ENCODE measurements around the gene CALM1. TPM values are rescaled to one million over a fixed set of nuclear protein-coding genes. Genes with fewer than 3 reads are reported as not detected.

CALM1 gene
- total RNA-seq, 1 donor from 2014 or later, result 713 TPM

Other genes with a start within 250 kb of the CALM1 start
- gene PSMC1, start 140.5 kb upstream of the CALM1 start, total RNA-seq, result 67.8 TPM
- gene NRDE2, start 65.1 kb upstream of the CALM1 start, total RNA-seq, result 32.5 TPM

Measured in mucosa of gallbladder (tissue), 1 donor.